ENCODE measurements around the gene TSTD1.

- TF ChIP-seq CTCF (IDR thresholded peaks at IDR 0.05; ENCODE audit: low read length) = no peak
- TF ChIP-seq EZH2 (optimal IDR thresholded peaks at IDR 0.05; ENCODE audit: low read depth, low read length) = no peak
- TF ChIP-seq EZH2phosphoT487 (IDR thresholded peaks at IDR 0.05; ENCODE audit: low read length) = no peak
Measured at GRCh38 chr1:160999376-160999775, 39.4 kb downstream of the TSTD1 start.

Data from MM.1S (cell line).